Activated naive CD4-positive, alpha-beta T cell treated with anti-CD3 and anti-CD28 coated beads, Interleukin-2, amount 50 U/mL, for 24 hours (primary cell): ENCODE data around the gene LDLRAD3.

ENCODE experiments used
- H3K27ac Mint-ChIP-seq: one replicate; pipeline ENCODE4 v1.8.0; 2021; ENCODE audit warnings: mild to moderate bottlenecking, mixed read lengths
- H3K27me3 Mint-ChIP-seq: one replicate; pipeline ENCODE4 v1.8.0; 2021; ENCODE audit warnings: mixed read lengths
- H3K36me3 Mint-ChIP-seq: one replicate; pipeline ENCODE4 v1.8.0; 2021; ENCODE audit warnings: mixed read lengths
- H3K4me1 Mint-ChIP-seq: one replicate; pipeline ENCODE4 v1.8.0; 2021; ENCODE audit warnings: mixed read lengths
- H3K4me3 Mint-ChIP-seq: one replicate; pipeline ENCODE4 v1.8.0; 2021; ENCODE audit warnings: mild to moderate bottlenecking, mixed read lengths
- H3K9me3 Mint-ChIP-seq: one replicate; pipeline ENCODE4 v1.8.0; 2021; ENCODE audit warnings: mixed read lengths

Gene LDLRAD3

GRCh38 chr11:36109850-36110606, 166.2 kb downstream of the LDLRAD3 start:
- no peaks in the 10 kb centered on the region for H3K36me3 Mint-ChIP-seq
- no peak overlapping the region for H3K27ac Mint-ChIP-seq

GRCh38 chr11:36110668-36111410, 167.0 kb downstream of the LDLRAD3 start:
- Mint-ChIP-seq H3K36me3 (no peaks in the 10 kb centered on the region), H3K9me3 (peaks cover 7% of the 10 kb centered on the region), H3K27ac (no peak overlapping the region), H3K4me1 (no peaks in the 10 kb centered on the region), H3K27me3 (no peaks in the 10 kb centered on the region), H3K4me3 (no peak overlapping the region)

More at GRCh38 chr11:36109850-36110606, 166.2 kb downstream of the LDLRAD3 start:
- no peaks in the 10 kb centered on the region for H3K27me3 Mint-ChIP-seq
- H3K4me3 Mint-ChIP-seq: no peak overlapping the region
- peaks cover 7% of the 10 kb centered on the region for H3K9me3 Mint-ChIP-seq
- H3K4me1 Mint-ChIP-seq: no peaks in the 10 kb centered on the region

GRCh38 chr11:36114095-36114494, 170.2 kb downstream of the LDLRAD3 start:
- Mint-ChIP-seq H3K27me3 (peaks cover 2% of the 10 kb centered on the region), H3K4me1 (no peaks in the 10 kb centered on the region), H3K9me3 (peaks cover 7% of the 10 kb centered on the region), H3K4me3 (no peak overlapping the region), H3K27ac (no peak overlapping the region), H3K36me3 (no peaks in the 10 kb centered on the region)

GRCh38 chr11:36115378-36115801, 171.5 kb downstream of the LDLRAD3 start:
- Mint-ChIP-seq H3K4me3 (no peak overlapping the region), H3K27me3 (peaks cover 2% of the 10 kb centered on the region), H3K4me1 (no peaks in the 10 kb centered on the region), H3K9me3 (peaks cover 7% of the 10 kb centered on the region), H3K27ac (no peak overlapping the region), H3K36me3 (no peaks in the 10 kb centered on the region)

- Mint-ChIP-seq H3K9me3 (peaks cover 7% of the 10 kb centered on the region), H3K4me1 (no peaks in the 10 kb centered on the region), H3K4me3 (no peak overlapping the region), H3K27ac (no peak overlapping the region), H3K36me3 (no peaks in the 10 kb centered on the region), H3K27me3 (peaks cover 2% of the 10 kb centered on the region)
Measured at GRCh38 chr11:36116161-36116560, 172.3 kb downstream of the LDLRAD3 start.

- Mint-ChIP-seq H3K4me1 (no peaks in the 10 kb centered on the region), H3K4me3 (no peak overlapping the region), H3K27ac (no peak overlapping the region), H3K27me3 (peaks cover 2% of the 10 kb centered on the region), H3K36me3 (no peaks in the 10 kb centered on the region), H3K9me3 (peaks cover 6% of the 10 kb centered on the region)
Measured at GRCh38 chr11:36118084-36118483, 174.2 kb downstream of the LDLRAD3 start.

- Mint-ChIP-seq H3K4me1 (no peaks in the 10 kb centered on the region), H3K36me3 (no peaks in the 10 kb centered on the region), H3K27ac (no peak overlapping the region), H3K9me3 (peaks cover 4% of the 10 kb centered on the region), H3K27me3 (peaks cover 2% of the 10 kb centered on the region), H3K4me3 (no peak overlapping the region)
Measured at GRCh38 chr11:36119300-36119699, 175.4 kb downstream of the LDLRAD3 start.

- H3K4me1 Mint-ChIP-seq: no peaks in the 10 kb centered on the region
- no peaks in the 10 kb centered on the region for H3K36me3 Mint-ChIP-seq
- no peak overlapping the region for H3K27ac Mint-ChIP-seq
- H3K4me3 Mint-ChIP-seq: no peak overlapping the region
- peaks cover 2% of the 10 kb centered on the region for H3K27me3 Mint-ChIP-seq
- no peaks in the 10 kb centered on the region for H3K9me3 Mint-ChIP-seq
Measured at GRCh38 chr11:36121054-36121453, 177.2 kb downstream of the LDLRAD3 start.

- no peak overlapping the region for H3K4me3 Mint-ChIP-seq
- H3K27ac Mint-ChIP-seq: no peak overlapping the region
- no peaks in the 10 kb centered on the region for H3K36me3 Mint-ChIP-seq
- H3K4me1 Mint-ChIP-seq: no peaks in the 10 kb centered on the region
- no peaks in the 10 kb centered on the region for H3K9me3 Mint-ChIP-seq
- no peaks in the 10 kb centered on the region for H3K27me3 Mint-ChIP-seq
Measured at GRCh38 chr11:36122671-36123070, 178.8 kb downstream of the LDLRAD3 start.

- no peaks in the 10 kb centered on the region for H3K4me1 Mint-ChIP-seq
Measured at GRCh38 chr11:36123336-36124101, 179.7 kb downstream of the LDLRAD3 start.

GRCh38 chr11:36126678-36127077, 182.8 kb downstream of the LDLRAD3 start:
- Mint-ChIP-seq H3K9me3 (no peaks in the 10 kb centered on the region), H3K27me3 (peaks cover 2% of the 10 kb centered on the region), H3K36me3 (no peaks in the 10 kb centered on the region), H3K27ac (no peak overlapping the region), H3K4me3 (no peak overlapping the region), H3K4me1 (no peaks in the 10 kb centered on the region)

More at GRCh38 chr11:36123336-36124101, 179.7 kb downstream of the LDLRAD3 start:
- H3K9me3 Mint-ChIP-seq: no peaks in the 10 kb centered on the region
- H3K36me3 Mint-ChIP-seq: no peaks in the 10 kb centered on the region
- no peak overlapping the region for H3K27ac Mint-ChIP-seq
- H3K27me3 Mint-ChIP-seq: no peaks in the 10 kb centered on the region
- no peak overlapping the region for H3K4me3 Mint-ChIP-seq

GRCh38 chr11:36127550-36127949, 183.7 kb downstream of the LDLRAD3 start:
- Mint-ChIP-seq H3K36me3 (no peaks in the 10 kb centered on the region), H3K4me1 (no peaks in the 10 kb centered on the region), H3K9me3 (no peaks in the 10 kb centered on the region)

GRCh38 chr11:36129955-36130354, 186.1 kb downstream of the LDLRAD3 start:
- Mint-ChIP-seq H3K27ac (no peak overlapping the region), H3K4me3 (no peak overlapping the region), H3K4me1 (no peaks in the 10 kb centered on the region), H3K9me3 (no peaks in the 10 kb centered on the region), H3K27me3 (peaks cover 4% of the 10 kb centered on the region), H3K36me3 (no peaks in the 10 kb centered on the region)

More at GRCh38 chr11:36127550-36127949, 183.7 kb downstream of the LDLRAD3 start:
- Mint-ChIP-seq H3K27ac (no peak overlapping the region), H3K27me3 (peaks cover 4% of the 10 kb centered on the region), H3K4me3 (no peak overlapping the region)

- Mint-ChIP-seq H3K4me1 (no peaks in the 10 kb centered on the region), H3K4me3 (no peak overlapping the region), H3K27me3 (peaks cover 4% of the 10 kb centered on the region), H3K36me3 (no peaks in the 10 kb centered on the region), H3K9me3 (no peaks in the 10 kb centered on the region), H3K27ac (no peak overlapping the region)
Measured at GRCh38 chr11:36130401-36130800, 186.5 kb downstream of the LDLRAD3 start.

- Mint-ChIP-seq H3K9me3 (no peaks in the 10 kb centered on the region), H3K27ac (no peak overlapping the region), H3K36me3 (no peaks in the 10 kb centered on the region), H3K4me1 (no peaks in the 10 kb centered on the region), H3K4me3 (no peak overlapping the region), H3K27me3 (peaks cover 4% of the 10 kb centered on the region)
Measured at GRCh38 chr11:36131721-36132397, 188.0 kb downstream of the LDLRAD3 start.
